Brain microvascular endothelial cell (primary cell): ENCODE measurements around the gene ISOC2.

Experiments
- DNase-seq: peaks from one replicate; pipeline ENCODE4 v3.0.0-alpha.2; 2020
- H3K27ac ChIP-seq: fragments of 250-450 bp; sonication (Bioruptor Pico); 2 replicates; pipeline ENCODE4 v1.5.1; 2020; ENCODE audit warnings: mild to moderate bottlenecking, moderate library complexity
- H3K27me3 ChIP-seq: fragments of 250-450 bp; sonication (Bioruptor Pico); replicated peaks from 2 replicates; pipeline ENCODE4 v1.5.1; 2020; ENCODE audit warnings: mild to moderate bottlenecking
- H3K36me3 ChIP-seq: fragments of 250-450 bp; sonication (Bioruptor Pico); replicated peaks from 2 replicates; pipeline ENCODE4 v1.5.1; 2020; ENCODE audit warnings: mild to moderate bottlenecking
- H3K4me3 ChIP-seq: 2 replicates; pipeline ENCODE4 v1.5.1; 2011; ENCODE audit warnings: low read depth, mild to moderate bottlenecking, control low read depth, low read length, moderate library complexity
- CTCF ChIP-seq: IDR thresholded peaks from 2 replicates; pipeline ENCODE4 v1.5.1; 2011; ENCODE audit warnings: low read depth, mild to moderate bottlenecking, moderate library complexity, low read length, control low read depth, inconsistent platforms; ENCODE audit errors: missing control alignments
- in situ Hi-C: cut with HindIII; loops from 2 replicates; pipeline ENCODE4 v1.10.0; 2017; ENCODE audit warnings: low sequenced_read_pairs, low pct_ligation_motif_present

The ISOC2 gene

GRCh38 chr19:55437410-55437809 is 24.0 kb downstream of the ISOC2 start:
- in situ Hi-C loops = no loop called here
- Histone ChIP-seq H3K4me3 (no peak overlapping the region), H3K36me3 (no peaks in the 10 kb centered on the region), H3K27ac (no peak overlapping the region), H3K27me3 (peaks cover 36% of the 10 kb centered on the region)
- no peak for TF ChIP-seq CTCF
- peak; percentile 56 for DNase-seq

- peaks cover 34% of the 10 kb centered on the region for H3K27me3 ChIP-seq
- TF ChIP-seq CTCF = no peak
- in situ Hi-C loops = no loop called here
Measured at GRCh38 chr19:55436847-55437246, 24.6 kb downstream of the ISOC2 start.

GRCh38 chr19:55435020-55435419 is 26.4 kb downstream of the ISOC2 start:
- no peaks in the 10 kb centered on the region for H3K36me3 ChIP-seq
- H3K4me3 ChIP-seq = no peak overlapping the region
- in situ Hi-C loops = no loop called here
- H3K27ac ChIP-seq = no peak overlapping the region
- DNase-seq = no peak
- H3K27me3 ChIP-seq = peaks cover 17% of the 10 kb centered on the region
- no peak for TF ChIP-seq CTCF

More at GRCh38 chr19:55436847-55437246, 24.6 kb downstream of the ISOC2 start:
- no peak overlapping the region for H3K27ac ChIP-seq
- no peak overlapping the region for H3K4me3 ChIP-seq
- no peak for DNase-seq
- H3K36me3 ChIP-seq = no peaks in the 10 kb centered on the region

- no peaks in the 10 kb centered on the region for H3K36me3 ChIP-seq
- H3K27me3 ChIP-seq = peaks cover 17% of the 10 kb centered on the region
- no peak for TF ChIP-seq CTCF
- H3K27ac ChIP-seq = no peak overlapping the region
- in situ Hi-C loops = no loop called here
- no peak for DNase-seq
- H3K4me3 ChIP-seq = no peak overlapping the region
Measured at GRCh38 chr19:55434356-55434919, 27.0 kb downstream of the ISOC2 start.

- in situ Hi-C loops = no loop called here
- peaks cover 12% of the 10 kb centered on the region for H3K27me3 ChIP-seq
- H3K36me3 ChIP-seq = no peaks in the 10 kb centered on the region
- DNase-seq = no peak
- H3K4me3 ChIP-seq = no peak overlapping the region
- H3K27ac ChIP-seq = no peak overlapping the region
- no peak for TF ChIP-seq CTCF
Measured at GRCh38 chr19:55433292-55433691, 28.1 kb downstream of the ISOC2 start.
